Fibroblast of skin of abdomen (primary cell): ENCODE measurements around the gene SCOC. TPM values are rescaled to one million over a fixed set of nuclear protein-coding genes. Genes with fewer than 3 reads are reported as not detected.
A peak's percentile ranks its signal among the peaks of the same experiment; 100 is the strongest.

Experiments
- DNase-seq: peaks from one replicate; pipeline ENCODE4 v3.0.0-alpha.2; 2013
- polyA plus RNA-seq, 2 experiments: library from polyadenylated mRNA; unstranded; fragments of 120-200 nt; gene quantifications; one replicate each; pipeline ENCODE4 v1.2.1, GENCODE V29; 2013; ENCODE audit not compliant: insufficient read length in 2 of 2

SCOC gene
- 51.2 TPM for polyA plus RNA-seq (2013, experiment 1 of 2; ENCODE audit: insufficient read length)
- polyA plus RNA-seq (2013, experiment 2 of 2; ENCODE audit: insufficient read length) = 53.3 TPM

GRCh38 chr4:140373328-140374129 lies at the start of gene SCOC:
TSS of gene SCOC (plus strand) at chr4:140373646. CDS start at chr4:140379171, 5,525 bp downstream.
- DNase-seq = peak; percentile 99

GRCh38 chr4:140326395-140326993 lies 47.0 kb upstream of the SCOC start:
- DNase-seq = peak; percentile 54

- DNase-seq = peak; percentile 38
These were observed 43.0 kb upstream of the SCOC start for GRCh38 chr4:140330311-140330900.

GRCh38 chr4:140331245-140331644 lies 42.2 kb upstream of the SCOC start:
- no peak for DNase-seq

GRCh38 chr4:140331876-140332275 lies 41.6 kb upstream of the SCOC start:
- no peak for DNase-seq

GRCh38 chr4:140332734-140333133 lies 40.7 kb upstream of the SCOC start:
- no peak for DNase-seq

- DNase-seq = no peak
These were observed 39.9 kb upstream of the SCOC start for GRCh38 chr4:140333523-140333922.

GRCh38 chr4:140335076-140335475 lies 38.4 kb upstream of the SCOC start:
- no peak for DNase-seq

- DNase-seq = no peak
These were observed 36.7 kb upstream of the SCOC start for GRCh38 chr4:140336730-140337129.

- DNase-seq = no peak
These were observed 30.8 kb upstream of the SCOC start for GRCh38 chr4:140342620-140343019.

- no peak for DNase-seq
These were observed 30.1 kb upstream of the SCOC start for GRCh38 chr4:140343303-140343702.

GRCh38 chr4:140344101-140344500 lies 29.3 kb upstream of the SCOC start:
- no peak for DNase-seq

GRCh38 chr4:140344621-140345020 lies 28.8 kb upstream of the SCOC start:
- DNase-seq = no peak

GRCh38 chr4:140346136-140346535 lies 27.3 kb upstream of the SCOC start:
- no peak for DNase-seq

- DNase-seq = no peak
These were observed 23.6 kb upstream of the SCOC start for GRCh38 chr4:140349816-140350215.

- no peak for DNase-seq
These were observed 22.1 kb upstream of the SCOC start for GRCh38 chr4:140351093-140352075.

- no peak for DNase-seq
These were observed 19.7 kb upstream of the SCOC start for GRCh38 chr4:140353786-140354185.

- DNase-seq = no peak
These were observed 18.2 kb upstream of the SCOC start for GRCh38 chr4:140355288-140355687.

- DNase-seq = no peak
These were observed 15.6 kb upstream of the SCOC start for GRCh38 chr4:140357868-140358267.

- DNase-seq = no peak
These were observed 15.2 kb upstream of the SCOC start for GRCh38 chr4:140358281-140358680.

GRCh38 chr4:140359562-140360427 lies 13.7 kb upstream of the SCOC start:
- DNase-seq = peak; percentile 69
